ENCODE measurements around the gene ANKRD13B.
A peak's percentile ranks its signal among the peaks of the same experiment; 100 is the strongest.

The ANKRD13B gene

DNA sequence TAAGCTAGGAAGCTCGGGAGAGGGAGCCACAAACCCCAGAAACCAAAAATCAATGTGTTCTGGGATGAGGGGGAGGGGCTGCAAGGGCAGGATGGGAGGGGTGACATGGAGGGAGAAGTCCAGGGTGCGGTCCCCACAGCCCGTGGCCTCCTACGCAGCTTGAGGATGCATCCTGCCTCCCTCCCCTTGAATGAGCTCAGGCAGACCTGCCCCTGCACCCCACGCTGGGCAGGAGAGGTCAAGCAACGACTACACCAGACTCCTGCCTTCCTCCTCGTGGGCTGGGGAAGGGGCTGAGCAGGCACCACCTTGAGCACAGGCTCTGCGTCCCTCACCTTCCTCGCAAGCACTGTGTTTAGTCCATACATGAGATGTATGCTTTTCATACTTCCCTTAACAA, 3.9 kb downstream of the ANKRD13B start:
- DNase-seq, result no peak

GRCh38 chr17:29597361-29598172, 4.6 kb downstream of the ANKRD13B start:
- no peak for DNase-seq

GRCh38 chr17:29603109-29603674, 10.3 kb downstream of the ANKRD13B start:
- no peak for DNase-seq

- no peak for DNase-seq
These were observed 14.7 kb downstream of the ANKRD13B start for GRCh38 chr17:29607557-29608195.

- DNase-seq, result no peak
These were observed 16.1 kb downstream of the ANKRD13B start for GRCh38 chr17:29608986-29609385.

DNA sequence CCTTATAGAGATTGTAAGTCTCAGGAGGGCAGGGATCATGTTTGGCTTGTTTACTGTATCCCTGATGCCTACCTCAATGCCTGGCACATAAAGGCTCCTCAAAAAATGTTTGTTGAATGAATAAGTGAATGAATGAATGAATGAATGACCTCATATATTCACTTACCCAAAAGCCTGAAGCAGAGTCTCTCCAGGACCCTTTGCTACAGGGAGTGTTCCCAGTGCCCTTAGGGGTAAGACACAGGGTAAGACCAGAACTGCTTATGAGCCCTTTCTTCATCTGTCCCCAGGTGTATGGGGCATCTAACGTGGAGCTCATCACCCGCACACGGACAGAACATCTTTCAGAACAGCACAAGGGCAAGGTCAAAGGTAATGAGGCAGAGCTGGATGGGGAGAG, 17.5 kb downstream of the ANKRD13B start:
- no peak for DNase-seq

GRCh38 chr17:29611351-29612093, 18.6 kb downstream of the ANKRD13B start:
- no peak for DNase-seq

- no peak for DNase-seq
These were observed 19.1 kb downstream of the ANKRD13B start for GRCh38 chr17:29612094-29612403.

- no peak for DNase-seq
These were observed 19.7 kb downstream of the ANKRD13B start for GRCh38 chr17:29612404-29613280.

DNA sequence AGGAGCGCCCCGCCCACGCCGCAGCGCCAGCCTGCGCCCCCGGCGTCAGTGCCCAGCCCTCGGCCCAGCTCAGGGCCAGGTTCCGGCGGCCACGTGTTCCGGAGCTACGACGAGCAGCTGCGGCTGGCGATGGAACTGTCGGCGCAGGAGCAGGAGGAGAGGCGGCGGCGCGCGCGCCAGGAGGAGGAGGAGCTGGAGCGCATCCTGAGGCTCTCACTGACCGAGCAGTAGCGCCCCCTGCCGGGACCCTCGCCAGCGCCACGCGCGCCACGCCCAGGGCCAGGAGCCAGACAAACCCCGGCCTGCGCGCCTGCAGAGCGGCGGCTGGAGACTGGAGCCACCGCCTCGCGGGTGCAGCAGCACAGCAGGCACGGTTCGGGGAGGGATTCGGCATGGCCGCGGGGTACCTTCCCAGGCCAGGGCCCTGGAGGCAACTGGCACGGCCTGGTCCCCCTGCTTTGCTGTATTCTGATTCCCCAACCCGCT, 20.5 kb downstream of the ANKRD13B start:
- peak; percentile 92 for DNase-seq

- DNase-seq, result no peak
These were observed 20.9 kb downstream of the ANKRD13B start for GRCh38 chr17:29613856-29614255.

DNA sequence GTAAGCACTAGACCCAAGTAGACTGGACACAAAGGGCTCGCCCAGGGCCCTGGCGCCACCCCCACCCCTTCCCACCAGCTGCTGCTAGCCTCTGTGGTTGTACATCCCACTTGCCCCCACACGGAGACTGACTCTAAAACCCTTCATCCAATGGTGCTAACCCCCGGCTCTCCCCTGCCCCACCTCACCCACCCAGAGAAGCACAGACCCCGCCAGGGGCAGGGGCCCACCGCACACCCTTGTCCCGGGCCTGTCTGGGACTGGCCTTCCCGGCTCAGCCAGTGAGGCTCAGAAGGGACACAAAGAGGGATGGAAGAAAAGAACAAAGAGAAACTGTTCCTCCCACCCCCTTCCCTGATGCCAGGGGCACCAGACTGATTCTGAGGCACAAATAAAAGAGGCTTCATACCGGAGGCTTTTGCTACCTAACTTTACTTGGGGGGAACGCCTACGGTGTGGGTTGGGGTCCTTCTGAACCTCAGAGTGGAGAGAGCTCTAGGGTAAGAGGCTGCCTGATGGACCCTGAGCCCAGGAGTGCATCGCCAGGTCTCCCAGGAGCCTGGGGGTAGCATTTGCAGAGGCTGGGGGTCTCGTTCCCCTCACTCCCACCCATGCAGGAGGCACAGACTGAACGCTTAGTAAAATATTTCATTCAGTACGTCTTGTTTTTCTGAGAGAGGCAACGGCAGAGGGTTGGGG, 21.6 kb downstream of the ANKRD13B start:
- DNase-seq, result no peak

DNA sequence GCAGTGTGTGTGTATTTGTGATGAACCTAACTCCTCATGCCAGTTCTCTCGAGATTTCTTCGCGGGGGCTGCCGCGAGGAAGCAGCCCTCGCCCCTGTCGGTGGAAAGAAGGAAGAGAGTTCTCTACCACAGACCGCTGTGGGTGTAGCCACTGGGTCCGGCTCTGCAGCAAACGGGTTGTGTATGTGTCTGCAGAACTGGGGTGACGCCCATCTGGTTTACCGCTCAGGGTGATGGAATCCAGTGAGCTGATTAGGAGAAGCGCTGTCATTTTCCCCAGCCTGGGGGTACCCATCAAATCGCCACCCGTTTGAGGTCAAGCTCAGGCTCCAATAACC, 22.1 kb downstream of the ANKRD13B start:
- peak; percentile 48 for DNase-seq

GRCh38 chr17:29615492-29616299, 22.8 kb downstream of the ANKRD13B start:
- DNase-seq, result peak; percentile 79

DNA sequence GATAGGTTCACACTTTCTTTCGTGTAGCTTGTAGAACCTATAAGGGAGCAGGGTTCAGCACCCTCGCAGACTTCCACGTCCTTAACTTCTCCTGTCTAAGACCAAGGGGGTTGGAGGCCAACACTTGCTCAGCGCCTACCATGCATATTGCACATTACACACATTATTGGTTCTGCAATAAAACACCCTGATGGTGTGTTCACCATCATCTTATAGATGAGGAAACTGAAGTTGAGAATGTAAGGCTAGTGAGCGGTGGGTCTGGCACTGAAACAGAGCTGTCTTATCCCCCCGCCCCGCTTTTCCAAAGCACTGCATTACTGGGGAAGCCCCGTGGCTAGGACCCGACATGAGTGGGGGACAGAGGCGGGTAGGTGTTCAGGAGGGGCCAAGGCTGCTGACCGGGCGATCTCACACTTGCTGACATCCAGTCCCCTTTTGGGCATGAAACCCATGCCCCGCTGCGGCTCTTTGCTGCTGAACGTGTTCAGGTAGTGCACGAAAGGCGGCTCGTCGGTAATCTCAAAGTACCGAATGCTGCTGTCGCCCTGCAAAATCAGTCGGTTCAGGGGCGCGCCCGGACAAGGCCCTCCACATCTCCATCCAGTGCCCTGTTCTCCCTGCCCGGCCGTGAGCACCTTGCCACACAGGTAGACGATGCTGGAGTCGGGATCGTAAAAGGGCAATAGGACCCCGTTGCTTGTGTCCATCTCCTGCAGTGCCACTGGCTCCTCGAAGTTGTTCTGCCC, 23.5 kb downstream of the ANKRD13B start:
- DNase-seq, result no peak

DNA sequence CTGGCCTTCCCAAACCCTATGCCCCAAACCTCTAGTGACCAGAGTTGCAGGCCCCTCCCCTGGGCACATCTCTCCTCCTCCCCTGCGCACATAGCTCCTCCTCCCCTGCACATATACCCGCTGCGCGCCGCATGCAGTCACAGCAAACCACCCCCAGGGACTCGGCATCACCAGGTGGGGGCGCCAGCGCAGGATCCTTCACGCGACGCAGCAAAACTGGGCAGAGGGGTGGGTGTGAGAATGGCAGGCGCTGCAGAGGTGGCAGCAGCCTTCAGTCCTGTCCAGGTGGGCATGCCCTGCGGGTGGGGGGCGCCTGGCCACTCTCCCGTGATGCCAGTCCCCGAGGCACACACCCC, 24.2 kb downstream of the ANKRD13B start:
- DNase-seq, result peak; percentile 88

DNA sequence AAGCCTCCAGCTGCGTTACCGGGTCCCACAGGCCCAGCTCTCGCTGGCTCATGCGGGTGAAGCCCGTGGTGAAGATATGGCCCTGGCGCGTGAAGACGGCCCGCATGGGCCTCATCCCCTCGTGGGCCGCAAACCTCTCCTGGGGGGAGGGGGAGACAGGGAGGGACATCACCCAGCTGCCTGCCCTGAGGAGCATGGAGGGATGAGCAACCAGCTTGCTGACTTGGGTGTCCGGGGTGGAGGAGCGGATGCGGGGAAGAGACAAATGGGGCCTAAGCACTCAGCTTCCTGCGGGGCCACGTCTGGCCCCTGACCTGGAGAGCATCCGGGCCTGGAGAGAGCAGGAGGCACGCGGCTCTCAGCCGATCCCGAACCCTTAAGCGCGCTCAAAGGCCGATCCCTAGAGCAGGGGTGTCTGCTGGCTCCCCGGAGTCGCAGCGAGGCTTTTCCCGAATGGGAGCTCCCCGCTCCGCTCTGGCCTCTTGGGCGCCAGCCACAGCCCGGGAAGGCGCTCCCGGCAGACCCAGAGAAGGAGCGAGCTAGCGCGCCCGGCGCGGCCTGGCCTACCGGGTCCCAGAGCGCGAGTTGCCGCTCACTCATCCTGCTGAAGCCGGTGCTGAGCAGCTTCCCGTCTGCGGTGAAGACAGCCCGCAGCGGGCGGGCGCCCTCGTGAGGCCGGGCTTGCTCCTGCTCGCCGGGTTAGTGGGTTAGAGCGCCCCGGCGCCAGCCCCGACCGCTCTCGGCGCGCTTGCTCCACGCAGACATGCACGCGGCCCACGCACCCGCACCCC, 24.7 kb downstream of the ANKRD13B start:
- peak; percentile 87 for DNase-seq

DNA sequence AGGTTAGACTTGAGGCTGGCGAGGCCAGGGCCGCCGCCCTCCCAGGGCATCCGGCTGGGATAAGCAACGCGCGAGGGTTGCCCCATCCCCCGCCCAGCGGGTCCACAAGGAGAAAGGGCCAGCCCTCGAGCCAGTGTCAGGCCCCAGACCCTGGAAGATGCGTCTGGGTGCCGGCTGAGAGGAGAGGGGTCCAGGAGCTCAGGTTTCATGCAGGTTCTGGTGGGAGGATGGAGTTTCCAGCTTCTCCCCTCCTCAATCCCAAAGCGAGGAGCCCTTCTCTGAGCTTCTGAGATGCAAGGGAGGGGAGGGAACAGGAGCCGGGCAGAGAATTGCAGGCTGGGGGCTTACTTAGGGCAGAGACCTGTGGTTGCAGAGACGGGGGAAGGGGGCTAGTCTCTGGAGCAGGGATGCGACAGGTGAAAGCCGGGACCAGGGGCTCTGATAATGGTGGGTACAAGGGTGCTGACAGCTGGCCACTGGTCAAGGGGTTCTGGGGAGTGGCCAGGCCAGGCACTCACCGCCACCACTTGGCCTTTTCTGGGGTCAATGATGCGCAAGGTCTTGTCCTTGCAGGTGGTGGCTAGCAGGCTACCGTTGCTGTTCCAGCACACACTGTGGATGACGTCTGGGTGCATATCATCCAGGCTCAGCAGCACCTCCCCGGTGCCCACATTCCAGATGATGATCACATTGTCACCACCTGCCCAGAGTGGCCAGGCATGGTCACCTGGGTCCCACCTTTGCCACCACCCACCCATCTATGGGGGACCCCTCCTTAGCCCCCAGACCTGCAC, 25.5 kb downstream of the ANKRD13B start:
- no peak for DNase-seq

- DNase-seq, result no peak
These were observed 26.3 kb downstream of the ANKRD13B start for GRCh38 chr17:29619251-29619650.

Measured in effector CD4-positive, alpha-beta T cell (primary cell).